Adrenal gland (tissue), 12 donors: ENCODE results near the gene CENPU. TPM values are rescaled to one million over a fixed set of nuclear protein-coding genes. Genes with fewer than 3 reads are reported as not detected.

Source experiments
- DNase-seq, 7 donors: peaks; one replicate each; pipeline ENCODE4 v3.0.0-alpha.2; 2019 to 2020
- H3K27ac ChIP-seq, 5 donors: fragments of 200-600 bp; sonication (generic) in 4 of 5; 1 replicate in 3 of 5; 2 replicates in 2 of 5; pipeline versions ENCODE4 v1.5.1 to v1.8.0; 2016 to 2020; ENCODE audit warnings: mild to moderate bottlenecking in 1 of 5
- H3K27me3 ChIP-seq: fragments of 200-600 bp; 2 replicates; pipeline ENCODE4 v1.8.0; 2021
- H3K36me3 ChIP-seq, 2 donors: fragments of 200-600 bp; replicated peaks in 1 of 2; 1 replicate in 1 of 2; 2 replicates in 1 of 2; pipeline versions ENCODE4 v1.5.1 to v1.8.0; 2018 to 2022
- H3K4me1 ChIP-seq, 2 donors: fragments of 200-600 bp; replicated peaks in 1 of 2; 1 replicate in 1 of 2; 2 replicates in 1 of 2; pipeline versions ENCODE4 v1.5.1 to v1.8.0; 2018 to 2021
- H3K4me3 ChIP-seq, 4 donors: fragments of 200-600 bp; sonication (generic) in 3 of 4; one replicate each; pipeline ENCODE4 v1.5.1; 2016 to 2018
- H3K9me3 ChIP-seq, 3 donors: fragments of 200-600 bp; sonication (generic) in 1 of 3; replicated peaks in 1 of 3; 1 replicate in 2 of 3; 2 replicates in 1 of 3; pipeline versions ENCODE4 v1.5.1 to v1.8.0; 2016 to 2021
- POLR2A ChIP-seq, 2 donors: fragments of 450-650 bp; IDR thresholded peaks; one replicate each; pipeline ENCODE4 v1.6.1; 2017; ENCODE audit warnings: antibody characterized with exemption in 2 of 2, mild to moderate bottlenecking in 2 of 2, moderate library complexity in 1 of 2
- WGBS, 4 donors: extraction: QIAGEN DNeasy Blood & Tissue Kit in 2 of 4; methylation state at CpG; one replicate each; pipeline versions ENCODE4 v1.1.5 to v1.1.7; 2013 to 2017; 5-methylcytosine and 5-hydroxymethylcytosine counted together
- intact Hi-C, 2 donors: fragments of 100-400 bp; cut with DNase I; formaldehyde crosslinking; loops; one replicate each; pipeline versions ENCODE4 v1.14.1 to v1.15.0; 2022 to 2023
- polyA plus RNA-seq, 3 donors: library from polyadenylated mRNA; stranded (reverse); fragments of 200-250 nt in 2 of 3; fragments of 350-450 nt in 1 of 3; fragmentation: Illumina TruSeq in 1 of 3; extraction: RNeasy Lipid Tissue Mini Kit (QIAGEN cat#74804) in 1 of 3; gene quantifications; one replicate each; pipeline ENCODE4 v1.2.3, GENCODE V29; 2013 to 2014
- total RNA-seq, 9 donors: library from RNA; depleted of rRNA in 4 of 9; stranded (reverse); fragments of >200 nt in 4 of 9; fragments of 120-200 nt in 1 of 9; fragmentation: NEBNext Ultra II Directional in 1 of 9; extraction: Animal tissue kit (Norgen Biotek cat#: 25700) in 1 of 9; gene quantifications; one replicate each; pipeline versions ENCODE4 v1.1.0 to v1.2.4, GENCODE V29; 2013 to 2023
- TF ChIP-seq, protein P1 (sequence below), 6 experiments: fragments of 450-650 bp in 4 of 6; fragments of 200-600 bp in 2 of 6; sonication (generic) in 1 of 6; IDR thresholded peaks; 1 replicate in 5 of 6; 2 replicates in 1 of 6; pipeline versions ENCODE4 v1.5.1 to v1.8.0; 2016 to 2021; ENCODE audit warnings: antibody characterized with exemption in 6 of 6, mild to moderate bottlenecking in 2 of 6, moderate library complexity in 1 of 6
- donor health status: healthy with polysubstance abuse.
- donor health status: Bipolar disorder and iron deficiency.
- donor health status: DM: yes; HTN: yes; CAD: no.
- donor health status: DM: no; HTN: no; CAD: no.
- donor health status: DM: no; HTN: no; CAD: no.
- donor health status: DM: yes; HTN: yes; CAD: no.

The CENPU gene
- total and polyA plus RNA-seq, 12 donors: 0.97 to 15.6 (median 2.9) TPM

DNA sequence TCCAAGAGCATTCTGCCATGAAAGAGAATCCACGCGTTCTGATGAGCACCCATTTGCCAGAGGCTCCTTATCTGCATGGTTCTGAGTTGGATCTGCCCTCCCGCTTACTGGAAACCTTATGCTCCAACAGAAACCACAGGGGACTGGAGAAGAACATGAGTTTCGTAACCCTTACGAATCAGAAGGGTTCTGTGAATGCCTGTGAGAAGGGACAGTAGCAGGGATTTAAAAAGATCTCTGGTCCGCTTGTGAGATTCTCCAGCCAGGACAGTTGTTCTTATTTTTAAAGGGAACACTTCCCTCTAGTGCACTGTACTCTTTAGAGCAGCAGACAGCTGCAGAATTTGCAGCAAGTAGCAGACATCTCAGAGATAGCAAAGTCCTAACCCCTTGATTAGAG lies 22.5 kb upstream of the CENPU start:
- intact Hi-C loops: no loop called here
- no peak for TF ChIP-seq POLR2A (IDR thresholded peaks at IDR 0.05)
- TF ChIP-seq, protein P1, sequence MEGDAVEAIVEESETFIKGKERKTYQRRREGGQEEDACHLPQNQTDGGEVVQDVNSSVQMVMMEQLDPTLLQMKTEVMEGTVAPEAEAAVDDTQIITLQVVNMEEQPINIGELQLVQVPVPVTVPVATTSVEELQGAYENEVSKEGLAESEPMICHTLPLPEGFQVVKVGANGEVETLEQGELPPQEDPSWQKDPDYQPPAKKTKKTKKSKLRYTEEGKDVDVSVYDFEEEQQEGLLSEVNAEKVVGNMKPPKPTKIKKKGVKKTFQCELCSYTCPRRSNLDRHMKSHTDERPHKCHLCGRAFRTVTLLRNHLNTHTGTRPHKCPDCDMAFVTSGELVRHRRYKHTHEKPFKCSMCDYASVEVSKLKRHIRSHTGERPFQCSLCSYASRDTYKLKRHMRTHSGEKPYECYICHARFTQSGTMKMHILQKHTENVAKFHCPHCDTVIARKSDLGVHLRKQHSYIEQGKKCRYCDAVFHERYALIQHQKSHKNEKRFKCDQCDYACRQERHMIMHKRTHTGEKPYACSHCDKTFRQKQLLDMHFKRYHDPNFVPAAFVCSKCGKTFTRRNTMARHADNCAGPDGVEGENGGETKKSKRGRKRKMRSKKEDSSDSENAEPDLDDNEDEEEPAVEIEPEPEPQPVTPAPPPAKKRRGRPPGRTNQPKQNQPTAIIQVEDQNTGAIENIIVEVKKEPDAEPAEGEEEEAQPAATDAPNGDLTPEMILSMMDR (IDR thresholded peaks at IDR 0.05): no peak
- H3K36me3 ChIP-seq: peaks cover 0 to 18% of the 10 kb centered on the region in 2 donors
- H3K9me3 ChIP-seq: no peaks in the 10 kb centered on the region
- peaks cover 0 to 6% of the 10 kb centered on the region in 2 donors for H3K4me1 ChIP-seq
- H3K4me3 ChIP-seq: no peak overlapping the region
- no peaks in the 10 kb centered on the region for H3K27me3 ChIP-seq
- DNase-seq: peak in 1 of 7 donors; percentile 37
- H3K27ac ChIP-seq: peak overlapping the region in 2 of 5 donors; percentile 48 to 57
- whole genome bisulfite sequencing, 4 donors: 68 to 80% (median 73%) methylated on average over 6 of the region's 6 CpGs

DNA sequence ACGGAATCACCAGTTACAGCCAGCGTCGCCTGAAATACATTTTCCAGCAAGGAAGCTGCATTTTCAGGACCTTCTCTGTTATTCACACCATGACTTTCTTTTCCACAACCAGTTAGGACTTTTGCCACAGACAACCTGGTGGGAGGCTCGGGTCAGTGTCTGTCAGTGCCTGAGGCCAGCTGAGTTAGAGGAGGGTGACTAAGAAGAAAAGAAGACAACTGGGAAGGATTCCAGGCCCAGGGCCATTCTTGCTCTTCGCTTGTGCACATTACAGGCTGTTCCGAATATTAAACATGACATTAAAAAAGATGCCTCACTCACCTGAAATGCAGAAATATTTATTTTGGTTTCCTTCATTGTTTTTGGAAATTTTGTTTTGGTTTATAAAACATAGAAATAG lies 21.4 kb upstream of the CENPU start:
- Histone ChIP-seq H3K9me3 (no peaks in the 10 kb centered on the region), H3K4me1 (peaks cover 0 to 6% of the 10 kb centered on the region in 2 donors), H3K27me3 (no peaks in the 10 kb centered on the region), H3K4me3 (no peak overlapping the region), H3K27ac (no peak overlapping the region), H3K36me3 (peaks cover 0 to 18% of the 10 kb centered on the region in 2 donors)
- WGBS, 4 donors: 83 to 92% (median 88%) methylated on average over 6 of the region's 6 CpGs
- intact Hi-C loops: no loop called here
- no peak for TF ChIP-seq POLR2A (IDR thresholded peaks at IDR 0.05)
- TF ChIP-seq, protein P1 (IDR thresholded peaks at IDR 0.05): no peak
- peak in 2 of 7 donors; percentile 18 to 59 for DNase-seq

DNA sequence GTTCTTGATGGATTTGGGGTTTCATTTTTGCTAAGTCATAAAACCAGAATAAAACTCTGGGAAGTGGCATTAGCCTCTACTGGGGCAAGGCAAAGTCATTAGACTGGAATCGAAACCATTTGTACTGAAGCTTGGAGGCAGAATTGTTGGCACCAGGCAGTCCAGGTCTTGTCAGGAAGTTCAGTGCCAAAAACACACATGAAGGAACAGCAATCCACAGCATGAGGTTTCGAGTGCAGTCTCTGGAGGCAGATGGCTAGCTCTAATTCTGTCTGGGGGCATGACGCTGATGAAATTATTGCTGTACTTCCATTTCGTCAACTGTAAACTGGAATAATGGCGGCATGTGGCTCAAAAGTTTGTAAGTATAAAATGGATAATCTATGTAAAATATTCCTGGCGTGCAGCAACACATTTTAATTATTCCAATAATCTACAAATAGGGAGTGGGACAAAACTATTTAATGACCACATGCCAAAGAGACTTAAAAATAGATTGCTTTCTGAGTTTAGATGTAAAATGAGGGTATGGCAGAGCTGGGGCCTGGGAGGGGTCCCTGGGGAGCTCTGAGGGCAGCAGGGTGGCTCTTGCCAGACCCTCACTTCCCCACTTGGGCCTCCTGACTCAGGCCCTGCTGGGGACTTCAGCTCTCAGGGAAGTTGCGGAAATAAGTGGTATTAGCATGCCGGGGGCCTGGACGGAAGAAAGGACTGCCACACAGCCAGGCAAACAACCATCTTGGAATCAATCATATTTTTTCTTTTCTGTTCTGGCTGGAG lies 18.8 kb upstream of the CENPU start:
- H3K4me1 ChIP-seq: peaks cover 0 to 6% of the 10 kb centered on the region in 2 donors
- TF ChIP-seq POLR2A (IDR thresholded peaks at IDR 0.05): no peak
- TF ChIP-seq, protein P1 (IDR thresholded peaks at IDR 0.05): no peak
- WGBS, 4 donors: 83 to 93% (median 90%) methylated on average over 9 of the region's 9 CpGs
- DNase-seq: no peak
- no peaks in the 10 kb centered on the region for H3K9me3 ChIP-seq
- H3K27ac ChIP-seq: no peak overlapping the region
- H3K27me3 ChIP-seq: no peaks in the 10 kb centered on the region
- intact Hi-C loops: no loop called here
- no peak overlapping the region for H3K4me3 ChIP-seq
- H3K36me3 ChIP-seq: peaks cover 0 to 18% of the 10 kb centered on the region in 2 donors

DNA sequence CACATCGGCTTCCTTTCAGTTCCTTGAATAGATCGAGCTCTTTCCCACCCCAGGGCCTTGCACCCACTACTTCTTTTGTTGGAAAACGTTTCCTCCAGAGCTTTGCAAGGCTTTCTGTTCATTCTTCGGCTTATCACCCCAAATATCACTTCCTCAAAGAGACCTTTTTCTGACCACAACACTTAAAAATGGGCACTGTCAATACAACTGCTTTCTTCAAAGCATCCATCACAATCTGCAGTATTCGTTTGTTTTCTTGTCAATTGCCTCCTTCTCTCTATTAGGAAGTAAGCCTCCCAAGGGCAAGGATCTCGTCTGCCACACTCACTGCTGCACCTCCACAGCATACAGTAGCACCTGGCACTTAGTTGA lies 17.7 kb upstream of the CENPU start:
- TF ChIP-seq, protein P1 (IDR thresholded peaks at IDR 0.05): no peak
- no peak for TF ChIP-seq POLR2A (IDR thresholded peaks at IDR 0.05)
- intact Hi-C loops: no loop called here
- no peaks in the 10 kb centered on the region for H3K9me3 ChIP-seq
- H3K27me3 ChIP-seq: no peaks in the 10 kb centered on the region
- H3K27ac ChIP-seq: no peak overlapping the region
- H3K4me3 ChIP-seq: no peak overlapping the region
- WGBS, 4 donors: 60 to 66% (median 63%) methylated on average over 6 of the region's 6 CpGs
- peaks cover 0 to 15% of the 10 kb centered on the region in 2 donors for H3K4me1 ChIP-seq
- H3K36me3 ChIP-seq: peaks cover 0 to 9% of the 10 kb centered on the region in 2 donors
- no peak for DNase-seq
